Amygdala (tissue), 56 donors: ENCODE data around the gene SPPL2B.

Experiments
- DNase-seq, 56 donors: peaks; one replicate each; lab custom pipeline; 2025; lab: John Stamatoyannopoulos, UW

Gene SPPL2B

GRCh38 chr19:2398735-2399305, 70.3 kb downstream of the SPPL2B start:
- no peak for DNase-seq

GRCh38 chr19:2399582-2399981, 71.1 kb downstream of the SPPL2B start:
- DNase-seq: no peak
